RKO (cell line): Measurements from ENCODE around the gene ZNF609.

Experiments
- DNase-seq: peaks from one replicate; pipeline ENCODE4 v3.0.0-alpha.2; 2016; ENCODE audit warnings: low spot score

ZNF609 gene

GRCh38 chr15:64693134-64693533 lies 232.8 kb downstream of the ZNF609 start:
- DNase-seq, result peak; percentile 50

DNA sequence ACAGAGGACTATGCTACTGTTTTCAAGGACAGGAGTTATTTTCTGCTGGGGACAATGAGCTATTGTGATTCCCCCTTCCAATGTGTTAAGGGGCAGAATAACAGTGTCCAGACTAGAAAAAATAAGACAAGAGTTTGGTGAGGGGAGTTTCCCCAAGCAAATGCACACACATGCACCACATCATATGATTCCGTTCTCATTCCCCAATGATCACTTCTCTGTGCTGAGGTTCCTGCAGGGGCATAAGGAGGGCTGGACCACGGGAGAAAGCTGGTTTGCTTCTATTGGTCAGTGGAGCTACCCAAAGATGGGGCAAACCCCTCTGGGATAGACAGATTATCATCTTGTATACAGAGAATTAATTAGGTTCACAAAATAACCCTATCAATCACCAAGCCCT lies 234.4 kb downstream of the ZNF609 start:
- DNase-seq, result no peak

DNA sequence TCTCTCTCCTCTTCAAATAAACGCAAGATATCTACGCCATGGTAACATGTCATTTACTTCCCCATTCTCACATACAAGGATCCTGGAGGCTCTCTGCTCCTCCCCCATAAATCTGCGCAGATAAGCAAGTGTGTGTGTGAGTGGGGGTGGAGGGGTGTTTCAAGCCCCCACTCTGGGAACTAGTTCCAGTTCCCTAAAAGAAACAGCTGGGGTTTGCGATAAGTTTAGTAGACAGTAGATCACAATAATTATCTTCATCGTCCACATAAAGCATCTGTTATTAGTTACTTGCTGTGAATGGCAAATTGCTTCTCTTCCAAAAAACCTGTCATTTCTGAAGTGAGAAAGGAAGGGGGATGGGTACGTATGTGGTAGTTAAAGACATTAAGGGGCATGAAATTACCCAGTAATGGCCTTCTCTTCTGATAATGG lies 235.2 kb downstream of the ZNF609 start:
- no peak for DNase-seq

GRCh38 chr15:64696481-64696880 lies 236.1 kb downstream of the ZNF609 start:
- DNase-seq, result no peak

GRCh38 chr15:64697911-64698369 lies 237.6 kb downstream of the ZNF609 start:
- no peak for DNase-seq

- DNase-seq, result no peak
Measured at GRCh38 chr15:64698823-64699222, 238.4 kb downstream of the ZNF609 start.

- no peak for DNase-seq
Measured at GRCh38 chr15:64699751-64700388, 239.5 kb downstream of the ZNF609 start.

- DNase-seq, result no peak
Measured at GRCh38 chr15:64701051-64701450, 240.7 kb downstream of the ZNF609 start.

DNA sequence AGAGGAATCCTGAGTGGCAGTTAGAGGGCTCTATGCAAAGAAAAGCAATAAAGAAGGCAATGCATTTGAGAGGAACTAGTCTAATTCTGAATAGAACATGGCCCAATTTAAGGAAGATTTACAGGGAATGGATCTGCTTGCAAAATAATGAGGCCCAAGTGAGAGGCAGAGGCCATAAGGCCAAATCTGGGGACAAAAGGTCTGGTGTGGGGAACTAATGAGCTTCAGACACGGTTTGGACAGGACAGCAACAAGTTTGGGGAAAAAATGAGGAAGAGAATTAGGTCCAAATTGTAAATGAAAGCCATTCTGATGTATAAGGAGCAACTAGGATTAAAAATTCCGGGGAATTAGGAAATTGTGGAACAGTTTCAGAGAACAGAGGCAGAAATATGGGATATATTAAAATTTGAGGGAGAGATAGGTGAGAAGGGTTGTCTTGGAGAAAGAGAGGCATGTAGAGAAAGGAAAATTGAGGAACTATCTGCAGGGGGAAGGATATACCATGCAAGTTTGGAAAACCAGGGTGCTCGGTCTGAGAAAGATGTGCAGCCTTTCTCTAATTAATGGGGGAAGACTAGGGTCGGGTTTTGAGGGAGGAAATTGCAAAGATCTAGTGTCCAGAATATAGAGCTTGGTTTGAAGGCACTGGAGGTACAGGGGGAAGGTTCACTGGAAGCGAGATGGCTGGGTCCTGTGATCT lies 241.3 kb downstream of the ZNF609 start:
- DNase-seq, result no peak

- DNase-seq, result peak; percentile 87
Measured at GRCh38 chr15:64702816-64703631, 242.6 kb downstream of the ZNF609 start.

- no peak for DNase-seq
Measured at GRCh38 chr15:64703632-64703959, 243.2 kb downstream of the ZNF609 start.

- no peak for DNase-seq
Measured at GRCh38 chr15:64705006-64705405, 244.6 kb downstream of the ZNF609 start.

- no peak for DNase-seq
Measured at GRCh38 chr15:64706011-64706911, 245.9 kb downstream of the ZNF609 start.

DNA sequence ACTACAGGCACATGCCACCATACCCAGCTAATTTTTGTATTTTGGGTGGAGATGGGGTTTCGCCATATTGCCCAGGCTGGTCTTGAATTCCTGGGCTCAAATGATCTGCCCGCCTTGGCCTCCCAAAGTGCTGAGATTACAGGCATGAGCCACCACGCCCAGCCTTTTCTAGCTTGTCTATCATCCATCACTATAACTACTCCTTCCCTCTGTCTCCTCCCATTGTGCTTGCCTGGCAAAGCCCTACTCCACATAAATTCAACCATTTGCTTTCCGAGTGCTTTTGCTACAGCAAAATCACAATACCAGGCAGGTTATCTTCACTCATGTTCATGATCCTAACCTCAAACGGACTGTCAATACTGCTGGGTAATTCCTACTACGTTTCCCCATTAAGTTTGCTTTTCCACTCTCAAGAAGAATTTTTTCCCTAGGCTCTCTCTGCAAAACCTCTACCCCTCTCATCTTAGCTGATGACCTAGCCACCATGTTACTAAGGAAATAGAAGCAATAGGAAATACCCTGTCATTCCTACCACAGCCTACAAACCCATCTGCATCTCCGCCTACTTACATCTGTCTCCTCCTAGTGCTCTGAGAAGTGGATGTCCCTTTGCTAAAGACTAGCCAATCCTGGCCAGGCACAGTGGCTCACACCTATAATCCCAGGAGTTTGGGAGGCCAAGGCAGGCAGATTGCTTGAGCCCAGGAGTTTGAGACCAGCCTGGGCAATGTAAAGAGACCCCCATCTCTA lies 250.5 kb downstream of the ZNF609 start:
- DNase-seq, result no peak

- DNase-seq, result no peak
Measured at GRCh38 chr15:64712353-64712752, 252.0 kb downstream of the ZNF609 start.

- no peak for DNase-seq
Measured at GRCh38 chr15:64713592-64713991, 253.2 kb downstream of the ZNF609 start.

DNA sequence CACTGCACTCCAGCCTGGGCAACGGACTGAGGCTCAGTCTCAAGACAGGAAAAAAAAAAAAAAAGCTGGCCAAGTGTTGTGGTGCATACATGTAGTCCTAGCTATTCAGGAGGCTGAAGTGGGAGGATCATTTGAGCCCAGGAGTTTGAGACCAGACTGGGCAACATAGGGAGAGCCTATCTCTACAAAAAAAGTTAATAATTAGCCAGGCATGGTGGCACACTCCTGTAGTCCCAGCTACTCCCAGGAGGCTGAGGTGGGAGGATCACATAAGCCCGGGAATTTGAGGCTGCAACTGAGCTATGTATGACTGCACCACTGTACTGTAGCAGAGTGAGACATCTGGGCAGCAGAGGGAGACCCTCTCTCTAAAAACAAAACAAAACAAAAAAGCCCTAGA lies 256.1 kb downstream of the ZNF609 start:
- no peak for DNase-seq

DNA sequence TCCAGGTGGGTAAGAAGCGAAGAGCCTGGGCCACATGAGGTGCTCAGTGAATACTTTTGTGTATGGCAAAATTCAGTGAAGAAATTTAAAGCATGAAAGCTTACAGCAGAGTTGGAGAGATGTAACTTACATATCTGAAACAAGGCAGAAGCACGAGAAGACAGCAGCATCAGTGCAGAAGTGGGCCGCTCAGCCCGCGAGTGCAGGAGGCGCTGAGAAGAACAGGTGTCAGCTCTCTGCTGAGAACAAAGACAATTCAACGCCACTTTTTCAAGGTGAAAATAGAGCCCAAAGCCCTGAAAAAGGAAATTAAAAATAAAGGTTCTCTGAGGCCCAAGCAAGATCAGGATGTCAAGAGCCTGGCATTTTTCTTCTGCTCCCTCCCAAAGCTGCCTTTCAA lies 256.8 kb downstream of the ZNF609 start:
- no peak for DNase-seq

DNA sequence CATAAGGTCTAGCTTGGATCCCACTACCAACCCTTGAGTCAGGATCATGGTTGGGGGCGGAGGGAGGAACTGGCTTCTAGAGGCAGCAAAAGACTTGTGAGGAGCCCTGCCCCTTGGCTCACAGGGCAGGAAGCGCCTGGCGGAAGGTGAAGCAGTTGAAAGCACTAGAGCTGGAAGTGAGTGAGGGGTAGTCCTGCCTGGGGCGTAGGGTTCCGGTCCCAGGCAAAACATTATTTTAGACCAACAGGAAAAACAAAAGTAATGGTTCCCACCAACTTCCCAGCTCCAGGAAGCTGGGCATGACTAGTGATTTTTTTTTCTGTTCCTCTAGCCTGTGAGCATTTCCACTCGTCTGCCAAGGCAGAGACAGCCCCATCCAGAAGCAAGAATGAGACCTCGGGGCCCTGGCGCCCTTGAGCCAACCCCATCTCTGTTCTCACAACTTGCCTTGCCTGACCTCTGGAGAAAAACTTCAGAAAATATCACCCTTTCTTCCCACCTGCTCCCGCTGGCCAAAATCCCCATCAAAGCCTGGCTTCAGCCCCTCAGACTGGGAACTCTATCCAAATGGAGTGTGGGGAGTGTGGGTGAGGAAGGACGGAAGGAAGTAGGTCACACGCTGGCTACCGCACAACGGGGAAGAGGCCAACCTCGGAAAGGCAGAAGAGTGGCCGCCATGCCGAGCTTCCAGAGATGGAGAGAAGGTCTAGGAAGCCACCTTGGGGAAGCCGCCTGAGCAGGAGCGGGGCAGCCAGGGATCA lies 257.5 kb downstream of the ZNF609 start:
- DNase-seq, result no peak

GRCh38 chr15:64720188-64720587 lies 259.8 kb downstream of the ZNF609 start:
- DNase-seq, result no peak
